ENCODE measurements around the gene PSAPL1. TPM values are rescaled to one million over a fixed set of nuclear protein-coding genes. Genes with fewer than 3 reads are reported as not detected.

Gene PSAPL1
- total RNA-seq, 1 experiment from 2014 or later: not detected

- Mint-ChIP-seq H3K4me1 (peaks cover 13% of the 10 kb centered on the region), H3K36me3 (no peaks in the 10 kb centered on the region), H3K4me3 (no peak overlapping the region), H3K9me3 (no peaks in the 10 kb centered on the region), H3K27me3 (ENCODE audit: low read depth) (no peaks in the 10 kb centered on the region), H3K27ac (no peak overlapping the region)
- CTCF ChIA-PET: interaction anchor here (1.2 kb wide), 1 partner anchor 176 kb away, joined by 3 read pairs; no protein-coding TSS in a partner anchor
- no peak for DNase-seq (ENCODE audit: low spot score)
- no peak for TF ChIP-seq CDX4 (CRISPR knock-in tag; IDR thresholded peaks at IDR 0.05; ENCODE audit: borderline replicate concordance)
- TF ChIP-seq NFYB (CRISPR knock-in tag; conservative IDR thresholded peaks at IDR 0.05; ENCODE audit: low read depth): no peak
- TF ChIP-seq MAX (CRISPR knock-in tag; IDR thresholded peaks at IDR 0.05): no peak
- TF ChIP-seq OVOL2 (CRISPR knock-in tag; IDR thresholded peaks at IDR 0.05; ENCODE audit: borderline replicate concordance): no peak
- no peak for TF ChIP-seq GRHL2 (CRISPR knock-in tag; IDR thresholded peaks at IDR 0.05; ENCODE audit: insufficient replicate concordance, severe bottlenecking)
- TF ChIP-seq FOXP1 (CRISPR knock-in tag; IDR thresholded peaks at IDR 0.05; ENCODE audit: borderline replicate concordance): no peak
- TF ChIP-seq NR1H2 (CRISPR knock-in tag; IDR thresholded peaks at IDR 0.05): no peak
- TF ChIP-seq AFF4 (CRISPR knock-in tag; IDR thresholded peaks at IDR 0.05; ENCODE audit: borderline replicate concordance): no peak
- no peak for TF ChIP-seq GABPB1 (CRISPR knock-in tag; IDR thresholded peaks at IDR 0.05)
- no peak for TF ChIP-seq IRF1 (CRISPR knock-in tag; IDR thresholded peaks at IDR 0.05)
- TF ChIP-seq KAT7 (CRISPR knock-in tag; IDR thresholded peaks at IDR 0.05; ENCODE audit: borderline replicate concordance): no peak
- TF ChIP-seq E2F1 (CRISPR knock-in tag; IDR thresholded peaks at IDR 0.05): no peak
- POLR2A ChIA-PET: no interaction called here
- no peak for ATAC-seq
These were observed 40.5 kb upstream of the PSAPL1 start for GRCh38 chr4:7475207-7475606.

GRCh38 chr4:7474320-7474719 lies 39.6 kb upstream of the PSAPL1 start:
- CTCF ChIA-PET: interaction anchor here (1.2 kb wide), 1 partner anchor 176 kb away, joined by 3 read pairs; no protein-coding TSS in a partner anchor
- H3K36me3 Mint-ChIP-seq: no peaks in the 10 kb centered on the region
- TF ChIP-seq ZNF281 (CRISPR knock-in tag; IDR thresholded peaks at IDR 0.05) (no peak), TCF7 (CRISPR knock-in tag; IDR thresholded peaks at IDR 0.05; ENCODE audit: low read depth) (no peak), AFF4 (CRISPR knock-in tag; IDR thresholded peaks at IDR 0.05; ENCODE audit: borderline replicate concordance) (no peak), ATF2 (CRISPR knock-in tag; IDR thresholded peaks at IDR 0.05; ENCODE audit: borderline replicate concordance, low read depth) (no peak), ZNF425 (CRISPR knock-in tag; conservative IDR thresholded peaks at IDR 0.05) (no peak), NFE2L1 (CRISPR knock-in tag; IDR thresholded peaks at IDR 0.05) (no peak)

More at GRCh38 chr4:7474320-7474719, 39.6 kb upstream of the PSAPL1 start:
- Mint-ChIP-seq H3K4me1 (peaks cover 13% of the 10 kb centered on the region), H3K4me3 (no peak overlapping the region), H3K27ac (no peak overlapping the region), H3K27me3 (ENCODE audit: low read depth) (no peaks in the 10 kb centered on the region), H3K9me3 (no peaks in the 10 kb centered on the region)
- POLR2A ChIA-PET: no interaction called here
- DNase-seq (ENCODE audit: low spot score) (no peak), ATAC-seq (no peak)
